HepG2 (cell line): ENCODE measurements around the gene OARD1. TPM values are rescaled to one million over a fixed set of nuclear protein-coding genes. Genes with fewer than 3 reads are reported as not detected.

Source experiments
- CHD2 ChIP-seq: IDR thresholded peaks from 2 replicates; pipeline ENCODE4 v1.6.1; 2011; ENCODE audit warnings: low read depth, low read length, improper control_type of control experiment
- HNF1A ChIP-seq, 2 experiments: sonication (generic) in 1 of 2; formaldehyde crosslinking in 1 of 2; IDR thresholded peaks; 2 replicates each; pipeline versions ENCODE4 v1.4.0 to v1.6.1; 2016 to 2020; ENCODE audit warnings: borderline replicate concordance in 1 of 2, low read depth in 1 of 2, mild to moderate bottlenecking in 1 of 2, missing genetic modification reagents in 1 of 2
- ISX ChIP-seq: sonication (generic); formaldehyde crosslinking; conservative IDR thresholded peaks from 2 replicates; pipeline ENCODE4 v1.5.0; 2020; ENCODE audit warnings: missing genetic modification reagents
- MAFF ChIP-seq: IDR thresholded peaks from 2 replicates; pipeline ENCODE4 v1.6.1; 2011; ENCODE audit warnings: low read depth, low read length, improper control_type of control experiment
- NCOA1 ChIP-seq: sonication (generic); formaldehyde crosslinking; IDR thresholded peaks from 2 replicates; pipeline ENCODE4 v1.9.0; 2021; ENCODE audit warnings: missing genetic modification reagents
- REL ChIP-seq: sonication (generic); formaldehyde crosslinking; conservative IDR thresholded peaks from 2 replicates; pipeline ENCODE4 v1.8.0; 2022; ENCODE audit warnings: mild to moderate bottlenecking, missing genetic modification reagents, moderate library complexity
- TFDP2 ChIP-seq: sonication (generic); formaldehyde crosslinking; IDR thresholded peaks from 2 replicates; pipeline ENCODE4 v1.4.0; 2020; ENCODE audit warnings: missing genetic modification reagents
- YY1 ChIP-seq: IDR thresholded peaks from 2 replicates; pipeline ENCODE4 v1.6.1; 2011; ENCODE audit warnings: low read length, low read depth, moderate library complexity, mild to moderate bottlenecking; ENCODE audit not compliant: insufficient read depth, insufficient replicate concordance
- ZBTB40 ChIP-seq, 2 experiments: fragments of 450-650 bp in 1 of 2; sonication (generic) in 1 of 2; formaldehyde crosslinking in 1 of 2; IDR thresholded peaks; 2 replicates each; pipeline versions ENCODE4 v1.6.1 to v1.8.0; 2016 to 2022; ENCODE audit warnings: antibody characterized with exemption in 1 of 2, mild to moderate bottlenecking in 1 of 2, missing genetic modification reagents in 1 of 2
- ZNF12 ChIP-seq: sonication (generic); formaldehyde crosslinking; IDR thresholded peaks from 2 replicates; pipeline ENCODE4 v1.5.0; 2020; ENCODE audit warnings: missing genetic modification reagents
- ZNF251 ChIP-seq: sonication (generic); formaldehyde crosslinking; IDR thresholded peaks from 2 replicates; pipeline ENCODE4 v1.9.0; 2021; ENCODE audit warnings: mild to moderate bottlenecking, missing genetic modification reagents
- ZNF441 ChIP-seq: sonication (generic); formaldehyde crosslinking; IDR thresholded peaks from 2 replicates; pipeline ENCODE4 v1.7.0; 2021; ENCODE audit warnings: missing genetic modification reagents, borderline replicate concordance
- ZNF724P ChIP-seq: sonication (generic); formaldehyde crosslinking; IDR thresholded peaks from 2 replicates; pipeline ENCODE4 v1.8.0; 2022; ENCODE audit warnings: missing genetic modification reagents, borderline replicate concordance
- polyA plus RNA-seq, 8 experiments: library from polyadenylated mRNA; depleted of rRNA in 3 of 8; stranded (reverse) in 7 of 8; unstranded in 1 of 8; fragments of >200 nt; fragmentation: Illumina TruSeq in 4 of 8; extraction: Trizol in 4 of 8; gene quantifications; 2 replicates each; pipeline versions ENCODE4 v1.2.1 to v1.2.3, GENCODE V29; 2011 to 2016; ENCODE audit warnings: low read depth in 4 of 8, missing spikeins in 1 of 8, mixed read lengths in 1 of 8; ENCODE audit not compliant: insufficient read depth in 1 of 8
- total RNA-seq, 5 experiments: library from RNA; depleted of rRNA; stranded (reverse); fragments of >200 nt; fragmentation: Illumina TruSeq; extraction: Trizol; gene quantifications; 2 replicates each; pipeline ENCODE4 v1.2.3, GENCODE V29; 2016; ENCODE audit warnings: low read depth in 1 of 5

OARD1 gene
- total and polyA plus RNA-seq, 2 of the 13 experiments (the other 11 are each of a cell fraction or from before 2014, with no cell fraction given): 18.4 to 49.0 TPM

GRCh38 chr6:41073203-41073967 is 1.2 kb upstream of the OARD1 start (continued):
- TF ChIP-seq ZNF12 (CRISPR knock-in tag) (no peak; the same call in 1 of the 2 replicates), ZNF724P (CRISPR knock-in tag) (no peak; the same call in 1 of the 2 replicates), CHD2 (peak; percentile 54; the same call in 1 of the 2 replicates), YY1 (peak; percentile 42), NCOA1 (CRISPR knock-in tag) (peak; percentile 55; the same call in 1 of the 2 replicates), TFDP2 (no peak), ZBTB40 (IDR thresholded peaks at IDR 0.05) (no peak), ZBTB40 (CRISPR knock-in tag; IDR thresholded peaks at IDR 0.05) (no peak; the same call in 1 of the 2 replicates), MAFF (no peak), REL (CRISPR knock-in tag) (no peak), ZNF441 (no peak), ISX (CRISPR knock-in tag) (peak; percentile 88; the same call in 1 of the 2 replicates), HNF1A (IDR thresholded peaks at IDR 0.05; ENCODE audit: low read depth) (no peak), HNF1A (CRISPR knock-in tag; IDR thresholded peaks at IDR 0.05; ENCODE audit: borderline replicate concordance) (no peak), ZNF251 (CRISPR knock-in tag) (no peak)
